ENCODE results near the gene FLYWCH2. TPM values are rescaled to one million over a fixed set of nuclear protein-coding genes. Genes with fewer than 3 reads are reported as not detected.
"Not testable (repeated sequence)": the region's sequence is repeated elsewhere in the genome, so short reads cannot be mapped to it uniquely, and the experiment has no call there.

The FLYWCH2 gene
- total RNA-seq, 1 experiment from 2014 or later, result 33.7 TPM

DNA sequence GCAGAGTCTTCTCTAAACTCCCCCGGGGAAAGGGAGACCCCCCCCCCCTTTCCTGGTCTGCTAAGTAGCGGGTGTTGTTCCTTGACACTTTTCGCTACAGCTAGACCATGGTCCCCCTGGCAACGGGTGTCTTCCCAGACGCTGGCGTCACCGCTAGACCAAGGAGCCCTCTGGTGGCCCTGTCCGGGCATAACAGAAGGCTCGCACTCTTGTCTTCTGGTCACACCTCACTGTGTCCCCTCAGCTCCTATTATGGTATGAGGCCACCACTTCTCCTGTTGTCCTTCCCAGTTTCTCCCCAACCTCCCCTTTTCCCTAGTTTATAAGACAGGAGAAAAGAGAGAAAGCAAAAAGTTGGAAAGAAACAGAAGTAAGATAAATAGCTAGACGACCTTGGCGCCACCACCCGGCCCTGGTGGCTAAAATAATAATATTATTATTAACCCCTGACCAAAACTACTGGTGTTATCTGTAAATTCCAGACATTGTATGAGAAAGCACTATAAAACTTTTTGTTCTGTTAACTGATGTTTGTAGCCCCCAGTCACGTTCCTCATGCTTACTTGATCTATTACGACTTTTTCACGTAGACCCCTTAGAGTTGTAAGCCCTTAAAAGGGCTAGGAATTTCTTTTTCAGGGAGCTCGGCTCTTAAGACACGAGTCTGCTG is 24.2 kb downstream of the FLYWCH2 start:
- H3K36me3 ChIP-seq (ENCODE audit: control insufficient read depth in 1 of 2, insufficient read depth in 2 of 2, low read length in 2 of 2); H2AFZ ChIP-seq (ENCODE audit: low read depth, low read length, poor library complexity, severe bottlenecking); H3K27ac ChIP-seq (ENCODE audit: low read depth, low read length); ATAC-seq; RAD21 ChIA-PET (ENCODE audit: low non-redundant PET in 1 of 2, low total read pairs in 2 of 2, uncharacterized antibody in 2 of 2, unreplicated experiment in 2 of 2); DNase-seq (ENCODE audit: low read depth, low spot score); H3K4me3 ChIP-seq (replicated peaks in 1 of 2; ENCODE audit: low read depth in 1 of 2, low read length in 2 of 2); H3K9me2 ChIP-seq (ENCODE audit: insufficient read depth); H4K20me1 ChIP-seq (ENCODE audit: insufficient read depth); BruUV-seq (replicated peaks); H3K9ac ChIP-seq (ENCODE audit: low read length); H3K27me3 ChIP-seq (ENCODE audit: insufficient read depth, low read length); H3K79me2 ChIP-seq (ENCODE audit: insufficient read depth, low read length); intact Hi-C loops (cut with micrococcal nuclease); H3K9me3 ChIP-seq (ENCODE audit: control insufficient read depth in 1 of 2, insufficient read depth in 1 of 2, low read depth in 1 of 2, low read length in 2 of 2): not testable (repeated sequence)
- ChIA-PET POLR2A (interaction anchor here (1.0 to 1.4 kb wide), 3 partner anchors 9 to 39 kb away, joined by 3 to 4 read pairs (median 3); no protein-coding TSS in a partner anchor), CTCF (interaction anchor here (0.7 to 2.9 kb wide), 7 partner anchors 9 to 68 kb away, joined by 3 to 10 read pairs (median 5); partner anchors contain the start of gene FLYWCH2)
- TF ChIP-seq, protein P1, sequence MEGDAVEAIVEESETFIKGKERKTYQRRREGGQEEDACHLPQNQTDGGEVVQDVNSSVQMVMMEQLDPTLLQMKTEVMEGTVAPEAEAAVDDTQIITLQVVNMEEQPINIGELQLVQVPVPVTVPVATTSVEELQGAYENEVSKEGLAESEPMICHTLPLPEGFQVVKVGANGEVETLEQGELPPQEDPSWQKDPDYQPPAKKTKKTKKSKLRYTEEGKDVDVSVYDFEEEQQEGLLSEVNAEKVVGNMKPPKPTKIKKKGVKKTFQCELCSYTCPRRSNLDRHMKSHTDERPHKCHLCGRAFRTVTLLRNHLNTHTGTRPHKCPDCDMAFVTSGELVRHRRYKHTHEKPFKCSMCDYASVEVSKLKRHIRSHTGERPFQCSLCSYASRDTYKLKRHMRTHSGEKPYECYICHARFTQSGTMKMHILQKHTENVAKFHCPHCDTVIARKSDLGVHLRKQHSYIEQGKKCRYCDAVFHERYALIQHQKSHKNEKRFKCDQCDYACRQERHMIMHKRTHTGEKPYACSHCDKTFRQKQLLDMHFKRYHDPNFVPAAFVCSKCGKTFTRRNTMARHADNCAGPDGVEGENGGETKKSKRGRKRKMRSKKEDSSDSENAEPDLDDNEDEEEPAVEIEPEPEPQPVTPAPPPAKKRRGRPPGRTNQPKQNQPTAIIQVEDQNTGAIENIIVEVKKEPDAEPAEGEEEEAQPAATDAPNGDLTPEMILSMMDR (IDR thresholded peaks at IDR 0.05 in 2 of 3, conservative IDR thresholded peaks at IDR 0.05 in 1 of 3; ENCODE audit: borderline replicate concordance in 1 of 3, insufficient read depth in 1 of 3, low read depth in 2 of 3, low read length in 2 of 3), result peak in 2 of 3 experiments; percentile 46; a peak in 4 of 6 replicates
- H3K4me2 ChIP-seq (ENCODE audit: low read length), result 0 out of 2 replicates have a peak overlapping the region, but pooled peaks have one; percentile 17
- peaks cover 16 to 31% of the 10 kb centered on the region in 2 experiments for H3K4me1 ChIP-seq (ENCODE audit: control insufficient read depth in 1 of 2, insufficient read depth in 2 of 2, low read length in 2 of 2)

DNA sequence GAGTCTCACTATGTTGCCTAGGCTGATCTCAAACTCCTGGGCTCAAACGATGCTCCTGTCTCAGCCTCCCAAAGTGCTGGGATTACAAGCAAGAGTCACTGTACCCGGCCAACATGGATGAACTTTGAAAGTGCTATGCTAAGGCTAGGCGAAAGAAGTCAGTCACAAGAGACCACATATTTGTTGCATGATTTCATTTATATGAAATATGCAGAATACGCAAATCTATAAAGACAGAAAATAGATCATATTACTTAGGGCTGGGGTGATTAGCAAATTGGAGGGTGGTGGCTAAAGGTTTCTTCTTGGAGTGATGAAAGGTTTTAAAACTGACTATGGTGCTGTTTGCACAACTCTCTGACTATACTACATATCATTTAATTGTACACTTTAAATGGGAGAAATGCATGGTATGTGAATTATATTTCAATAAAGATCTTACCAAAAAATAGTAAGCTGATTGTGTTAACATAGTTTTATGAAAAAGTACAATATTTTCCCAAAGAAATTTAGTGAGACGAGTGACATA is 27.5 kb downstream of the FLYWCH2 start:
- ChIA-PET RAD21 (ENCODE audit: low non-redundant PET in 1 of 2, low total read pairs in 2 of 2, uncharacterized antibody in 2 of 2, unreplicated experiment in 2 of 2) (no interaction called here), CTCF (interaction anchor here (0.7 to 2.5 kb wide), 2 partner anchors 41 to 68 kb away, joined by 3 to 8 read pairs; no protein-coding TSS in a partner anchor), POLR2A (no interaction called here)
- no peak overlapping the region for H3K4me3 ChIP-seq (replicated peaks in 1 of 2; ENCODE audit: low read depth in 1 of 2, low read length in 2 of 2)
- H3K27me3 ChIP-seq (ENCODE audit: insufficient read depth, low read length), result no peaks in the 10 kb centered on the region
- no peaks in the 10 kb centered on the region for H4K20me1 ChIP-seq (ENCODE audit: insufficient read depth)
- TF ChIP-seq CBX3 (IDR thresholded peaks at IDR 0.05; ENCODE audit: low read depth) (no peak), ZNF274 (IDR thresholded peaks at IDR 0.05; ENCODE audit: low read depth, low read length) (no peak), POLR2AphosphoS5 (IDR thresholded peaks at IDR 0.05; ENCODE audit: low read depth, low read length) (no peak), YY1 (IDR thresholded peaks at IDR 0.05; ENCODE audit: extremely low read depth, insufficient replicate concordance, low read depth, low read length) (no peak), JUND (IDR thresholded peaks at IDR 0.05) (no peak), TCF7L2 (IDR thresholded peaks at IDR 0.05; ENCODE audit: borderline replicate concordance, extremely low read depth, insufficient read depth, insufficient read length) (no peak)
- TF ChIP-seq, protein P2, sequence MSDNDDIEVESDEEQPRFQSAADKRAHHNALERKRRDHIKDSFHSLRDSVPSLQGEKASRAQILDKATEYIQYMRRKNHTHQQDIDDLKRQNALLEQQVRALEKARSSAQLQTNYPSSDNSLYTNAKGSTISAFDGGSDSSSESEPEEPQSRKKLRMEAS (IDR thresholded peaks at IDR 0.05), result no peak
- TF ChIP-seq, protein P1 (IDR thresholded peaks at IDR 0.05 in 2 of 3, conservative IDR thresholded peaks at IDR 0.05 in 1 of 3; ENCODE audit: borderline replicate concordance in 1 of 3, insufficient read depth in 1 of 3, low read depth in 2 of 3, low read length in 2 of 3), result no peak
- H3K9ac ChIP-seq (ENCODE audit: low read length), result no peak overlapping the region
- no peak for ATAC-seq
- H3K4me2 ChIP-seq (ENCODE audit: low read length), result no peak overlapping the region
- no peaks in the 10 kb centered on the region for H3K9me2 ChIP-seq (ENCODE audit: insufficient read depth)
- no peaks in the 10 kb centered on the region for H3K9me3 ChIP-seq (ENCODE audit: control insufficient read depth in 1 of 2, insufficient read depth in 1 of 2, low read depth in 1 of 2, low read length in 2 of 2)
- no peaks in the 10 kb centered on the region for H3K36me3 ChIP-seq (ENCODE audit: control insufficient read depth in 1 of 2, insufficient read depth in 2 of 2, low read length in 2 of 2)
- BruUV-seq (replicated peaks), result no TSS peak
- peaks cover 9% of the 10 kb centered on the region for H3K79me2 ChIP-seq (ENCODE audit: insufficient read depth, low read length)
- no peak overlapping the region for H2AFZ ChIP-seq (ENCODE audit: low read depth, low read length, poor library complexity, severe bottlenecking)
- intact Hi-C loops (cut with micrococcal nuclease), result no loop called here
- H3K27ac ChIP-seq (ENCODE audit: low read depth, low read length), result no peak overlapping the region
- no peak for DNase-seq (ENCODE audit: low read depth, low spot score)
- H3K4me1 ChIP-seq (ENCODE audit: control insufficient read depth in 1 of 2, insufficient read depth in 2 of 2, low read length in 2 of 2), result peaks cover 22 to 46% of the 10 kb centered on the region in 2 experiments
